IPS-15b (cell line): ENCODE data around the gene MAB21L1.

Experiments used
- H3K27me3 ChIP-seq: one replicate; pipeline ENCODE4 v1.6.1; 2013; ENCODE audit warnings: low read length; ENCODE audit not compliant: control insufficient read depth, insufficient read depth
- H3K36me3 ChIP-seq: one replicate; pipeline ENCODE4 v1.6.1; 2013; ENCODE audit warnings: low read length; ENCODE audit not compliant: control insufficient read depth, insufficient read depth
- H3K4me1 ChIP-seq: one replicate; pipeline ENCODE4 v1.6.1; 2013; ENCODE audit warnings: mild to moderate bottlenecking, low read length; ENCODE audit not compliant: control insufficient read depth, insufficient read depth
- H3K4me3 ChIP-seq: one replicate; pipeline ENCODE4 v1.5.1; 2013; ENCODE audit warnings: low read depth, low read length
- H3K9ac ChIP-seq: one replicate; pipeline ENCODE4 v1.6.1; 2013; ENCODE audit warnings: low read depth, mild to moderate bottlenecking, low read length
- H3K9me3 ChIP-seq: one replicate; pipeline ENCODE4 v1.6.1; 2013; ENCODE audit warnings: mild to moderate bottlenecking, low read length; ENCODE audit not compliant: control insufficient read depth, insufficient read depth

The MAB21L1 gene

GRCh38 chr13:35478271-35479037 lies 2.0 kb upstream of the MAB21L1 start:
- Histone ChIP-seq H3K9ac (no peak overlapping the region), H3K27me3 (peaks cover 66% of the 10 kb centered on the region), H3K9me3 (no peaks in the 10 kb centered on the region), H3K4me3 (peak overlapping the region; percentile 55), H3K4me1 (peaks cover 19% of the 10 kb centered on the region), H3K36me3 (no peaks in the 10 kb centered on the region)

GRCh38 chr13:35477386-35477946 lies 977 bp upstream of the MAB21L1 start:
- H3K9ac ChIP-seq, result no peak overlapping the region
- peaks cover 75% of the 10 kb centered on the region for H3K27me3 ChIP-seq
- no peaks in the 10 kb centered on the region for H3K36me3 ChIP-seq
- H3K9me3 ChIP-seq, result no peaks in the 10 kb centered on the region
- H3K4me1 ChIP-seq, result peaks cover 19% of the 10 kb centered on the region
- no peak overlapping the region for H3K4me3 ChIP-seq

- Histone ChIP-seq H3K9me3 (no peaks in the 10 kb centered on the region), H3K36me3 (no peaks in the 10 kb centered on the region), H3K27me3 (peaks cover 95% of the 10 kb centered on the region), H3K9ac (no peak overlapping the region), H3K4me1 (peaks cover 19% of the 10 kb centered on the region), H3K4me3 (peak overlapping the region; percentile 52)
Measured at GRCh38 chr13:35475212-35475959, 1.1 kb downstream of the MAB21L1 start.

GRCh38 chr13:35474496-35475211 lies 1.8 kb downstream of the MAB21L1 start:
- Histone ChIP-seq H3K4me3 (peak overlapping the region; percentile 52), H3K27me3 (peaks cover 96% of the 10 kb centered on the region), H3K36me3 (no peaks in the 10 kb centered on the region), H3K9ac (no peak overlapping the region), H3K4me1 (peaks cover 19% of the 10 kb centered on the region), H3K9me3 (no peaks in the 10 kb centered on the region)

- no peaks in the 10 kb centered on the region for H3K36me3 ChIP-seq
- peaks cover 14% of the 10 kb centered on the region for H3K4me1 ChIP-seq
- no peak overlapping the region for H3K4me3 ChIP-seq
- H3K27me3 ChIP-seq, result peaks cover 95% of the 10 kb centered on the region
- no peaks in the 10 kb centered on the region for H3K9me3 ChIP-seq
- H3K9ac ChIP-seq, result no peak overlapping the region
Measured at GRCh38 chr13:35473802-35474201, 2.7 kb downstream of the MAB21L1 start.

- peaks cover 14% of the 10 kb centered on the region for H3K4me1 ChIP-seq
- H3K9me3 ChIP-seq, result no peaks in the 10 kb centered on the region
- H3K27me3 ChIP-seq, result peaks cover 92% of the 10 kb centered on the region
- H3K9ac ChIP-seq, result no peak overlapping the region
- H3K36me3 ChIP-seq, result no peaks in the 10 kb centered on the region
- H3K4me3 ChIP-seq, result no peak overlapping the region
Measured at GRCh38 chr13:35473206-35473775, 3.2 kb downstream of the MAB21L1 start.

GRCh38 chr13:35472323-35472881 lies 4.1 kb downstream of the MAB21L1 start:
- Histone ChIP-seq H3K4me1 (peaks cover 10% of the 10 kb centered on the region), H3K9ac (no peak overlapping the region), H3K27me3 (peaks cover 83% of the 10 kb centered on the region), H3K4me3 (peak overlapping the region; percentile 74), H3K9me3 (no peaks in the 10 kb centered on the region), H3K36me3 (no peaks in the 10 kb centered on the region)

- peaks cover 7% of the 10 kb centered on the region for H3K4me1 ChIP-seq
- H3K27me3 ChIP-seq, result peaks cover 77% of the 10 kb centered on the region
- H3K4me3 ChIP-seq, result peak overlapping the region; percentile 74
- H3K9me3 ChIP-seq, result no peaks in the 10 kb centered on the region
- H3K36me3 ChIP-seq, result no peaks in the 10 kb centered on the region
- H3K9ac ChIP-seq, result no peak overlapping the region
Measured at GRCh38 chr13:35471706-35472322, 4.7 kb downstream of the MAB21L1 start.

- Histone ChIP-seq H3K4me3 (peak overlapping the region; percentile 74), H3K4me1 (peaks cover 5% of the 10 kb centered on the region), H3K9me3 (no peaks in the 10 kb centered on the region), H3K36me3 (no peaks in the 10 kb centered on the region), H3K27me3 (peaks cover 69% of the 10 kb centered on the region), H3K9ac (peak overlapping the region; percentile 48)
Measured at GRCh38 chr13:35470671-35471661, 5.5 kb downstream of the MAB21L1 start.
